GM10248 (cell line): ENCODE measurements around the gene SCGB3A1.

ENCODE experiments used
- CTCF ChIA-PET: fragments of 300-600 bp; sonication (Branson Sonifier 250); formaldehyde crosslinking; extraction: SDS; loops from one replicate; lab custom pipeline; 2021; ENCODE audit warnings: antibody characterized with exemption; lab: Yijun Ruan, JAX
- POLR2A ChIA-PET: fragments of 350-650 bp; sonication (Branson Sonifier 250); formaldehyde crosslinking; extraction: SDS; loops from one replicate; lab custom pipeline; 2020; ENCODE audit warnings: antibody characterized with exemption; lab: Yijun Ruan, JAX
- DNase-seq: peaks from one replicate; pipeline ENCODE4 v3.0.0; 2012; ENCODE audit errors: extremely low spot score
- TF ChIP-seq, protein P1 (sequence below): IDR thresholded peaks from 2 replicates; pipeline ENCODE4 v1.5.1; 2012; ENCODE audit warnings: mild to moderate bottlenecking, low read depth; ENCODE audit errors: extremely low read depth, missing control alignments, control extremely low read depth

Gene SCGB3A1

GRCh38 chr5:180628827-180629750, 37.8 kb upstream of the SCGB3A1 start:
- CTCF ChIA-PET, result interaction anchor here (1.4 kb wide), 1 partner anchor 23 kb away, joined by 5 read pairs; no protein-coding TSS in a partner anchor
- POLR2A ChIA-PET, result no interaction called here
- TF ChIP-seq, protein P1, sequence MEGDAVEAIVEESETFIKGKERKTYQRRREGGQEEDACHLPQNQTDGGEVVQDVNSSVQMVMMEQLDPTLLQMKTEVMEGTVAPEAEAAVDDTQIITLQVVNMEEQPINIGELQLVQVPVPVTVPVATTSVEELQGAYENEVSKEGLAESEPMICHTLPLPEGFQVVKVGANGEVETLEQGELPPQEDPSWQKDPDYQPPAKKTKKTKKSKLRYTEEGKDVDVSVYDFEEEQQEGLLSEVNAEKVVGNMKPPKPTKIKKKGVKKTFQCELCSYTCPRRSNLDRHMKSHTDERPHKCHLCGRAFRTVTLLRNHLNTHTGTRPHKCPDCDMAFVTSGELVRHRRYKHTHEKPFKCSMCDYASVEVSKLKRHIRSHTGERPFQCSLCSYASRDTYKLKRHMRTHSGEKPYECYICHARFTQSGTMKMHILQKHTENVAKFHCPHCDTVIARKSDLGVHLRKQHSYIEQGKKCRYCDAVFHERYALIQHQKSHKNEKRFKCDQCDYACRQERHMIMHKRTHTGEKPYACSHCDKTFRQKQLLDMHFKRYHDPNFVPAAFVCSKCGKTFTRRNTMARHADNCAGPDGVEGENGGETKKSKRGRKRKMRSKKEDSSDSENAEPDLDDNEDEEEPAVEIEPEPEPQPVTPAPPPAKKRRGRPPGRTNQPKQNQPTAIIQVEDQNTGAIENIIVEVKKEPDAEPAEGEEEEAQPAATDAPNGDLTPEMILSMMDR, result no peak
- no peak for DNase-seq

- TF ChIP-seq, protein P1, result no peak
- POLR2A ChIA-PET, result no interaction called here
- no peak for DNase-seq
- CTCF ChIA-PET, result no interaction called here
Observed at GRCh38 chr5:180628211-180628610, 36.9 kb upstream of the SCGB3A1 start.

DNA sequence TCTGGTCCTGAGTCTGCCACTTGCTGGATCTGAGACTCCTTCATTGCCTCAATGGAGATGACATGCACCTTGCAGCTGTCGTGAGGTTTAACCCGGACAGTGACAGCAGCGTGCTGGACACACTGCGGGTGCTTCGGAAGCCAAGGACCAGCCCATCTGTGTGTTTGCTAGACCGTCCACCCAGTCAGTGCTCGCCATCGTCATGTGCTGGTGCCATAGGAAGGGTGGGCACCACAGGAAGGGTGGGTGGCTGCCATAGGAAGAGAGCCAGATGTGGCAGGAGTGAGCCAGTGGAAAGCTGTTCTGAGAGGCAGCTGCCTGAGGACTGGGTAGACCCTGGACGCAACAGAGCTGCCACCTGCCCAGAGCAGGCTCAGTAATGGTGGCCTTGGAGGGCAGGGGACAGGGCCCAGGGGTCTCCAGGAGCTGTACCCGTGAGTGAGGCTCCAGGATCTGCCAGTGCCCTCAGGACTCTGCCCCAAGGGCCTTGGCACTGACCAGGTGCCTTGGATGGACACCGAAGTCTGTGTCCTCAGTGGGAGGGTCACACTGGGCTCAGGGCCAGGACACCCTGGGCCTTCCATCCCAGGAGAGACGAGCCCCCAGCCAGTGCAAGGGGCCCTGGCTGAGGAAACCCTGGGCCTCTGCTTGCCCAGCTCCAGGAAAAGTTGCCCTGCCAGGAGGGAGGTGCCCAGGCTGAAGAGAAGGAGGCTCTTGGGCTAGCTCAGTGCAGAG, 36.3 kb upstream of the SCGB3A1 start:
- CTCF ChIA-PET, result no interaction called here

GRCh38 chr5:180626661-180627385, 35.5 kb upstream of the SCGB3A1 start:
- TF ChIP-seq, protein P1, result no peak
- POLR2A ChIA-PET, result no interaction called here
- DNase-seq, result no peak
- CTCF ChIA-PET, result no interaction called here

More for the DNA sequence above, 36.3 kb upstream of the SCGB3A1 start:
- DNase-seq, result no peak
- POLR2A ChIA-PET, result no interaction called here
- TF ChIP-seq, protein P1, result no peak

DNA sequence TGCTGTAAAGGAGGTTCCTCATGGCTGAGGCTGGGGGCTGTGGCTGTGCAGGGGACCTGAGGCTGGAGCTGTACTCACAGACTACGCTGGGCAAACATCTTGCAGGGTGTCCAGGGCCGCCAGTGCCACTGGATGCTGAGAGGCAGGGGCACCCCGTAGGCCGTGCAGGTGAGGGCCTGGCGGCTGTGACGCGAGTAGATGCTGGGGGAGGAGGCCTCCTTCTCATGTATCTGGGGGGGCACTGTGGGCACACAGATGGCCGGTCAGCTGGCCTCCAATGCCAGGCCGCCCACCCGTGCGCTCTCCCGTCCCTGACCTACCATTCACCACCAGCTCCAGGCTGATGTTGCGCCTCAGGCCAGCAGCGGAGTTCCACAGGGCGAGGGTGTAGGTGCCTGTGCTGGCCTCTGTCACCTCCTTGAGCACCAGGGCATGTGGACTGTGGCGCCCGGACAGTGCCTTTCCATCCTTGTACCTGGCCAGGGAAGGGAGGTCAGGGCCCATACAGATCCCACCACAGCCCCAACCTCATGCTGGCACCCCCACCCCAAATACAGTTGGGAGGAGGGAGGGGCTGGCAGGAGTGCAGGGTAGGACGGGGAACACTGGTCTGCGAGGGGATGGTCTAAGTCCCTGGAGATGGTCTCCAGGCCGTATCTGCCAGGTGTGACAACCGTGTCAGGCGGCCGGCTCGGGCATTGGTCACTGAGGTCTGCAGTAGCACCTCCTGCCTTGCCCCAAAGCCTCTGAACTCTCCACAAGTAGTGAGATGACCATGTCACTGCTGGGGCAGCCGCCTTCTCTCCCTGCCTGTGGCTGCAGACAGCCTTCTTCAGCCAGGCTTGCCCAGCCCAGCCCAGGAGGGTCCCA, 34.7 kb upstream of the SCGB3A1 start:
- POLR2A ChIA-PET, result no interaction called here
- DNase-seq, result no peak
- TF ChIP-seq, protein P1, result no peak
- CTCF ChIA-PET, result no interaction called here
